HepG2 (cell line): ENCODE results near the gene MTA3. TPM values are rescaled to one million over a fixed set of nuclear protein-coding genes. Genes with fewer than 3 reads are reported as not detected.

ENCODE experiments used
- ATAD3A ChIP-seq: sonication (generic); formaldehyde crosslinking; IDR thresholded peaks from 2 replicates; pipeline ENCODE4 v1.4.0; 2020; ENCODE audit warnings: missing genetic modification reagents
- BRD4 ChIP-seq: sonication (generic); formaldehyde crosslinking; IDR thresholded peaks from 2 replicates; pipeline ENCODE4 v1.4.0; 2020; ENCODE audit warnings: missing genetic modification reagents
- HNRNPH1 ChIP-seq: fragments of 200-400 bp; formaldehyde crosslinking; optimal IDR thresholded peaks from 2 replicates; pipeline ENCODE3; 2017; ENCODE audit warnings: mild to moderate bottlenecking, low read depth, low read length
- HNRNPL ChIP-seq: fragments of 200-400 bp; formaldehyde crosslinking; IDR thresholded peaks from 2 replicates; pipeline ENCODE4 v1.6.1; 2017; ENCODE audit warnings: mild to moderate bottlenecking, low read depth, low read length
- JDP2 ChIP-seq: sonication (generic); formaldehyde crosslinking; IDR thresholded peaks from 2 replicates; pipeline ENCODE4 v1.8.1; 2022; ENCODE audit warnings: missing genetic modification reagents, borderline replicate concordance
- MAFG ChIP-seq: sonication (generic); formaldehyde crosslinking; IDR thresholded peaks from 2 replicates; pipeline ENCODE4 v1.5.1; 2020; ENCODE audit warnings: mild to moderate bottlenecking, missing genetic modification reagents
- NKX3-1 ChIP-seq: sonication (generic); formaldehyde crosslinking; IDR thresholded peaks from 2 replicates; pipeline ENCODE4 v1.5.0; 2020; ENCODE audit warnings: missing genetic modification reagents
- NR1H2 ChIP-seq: sonication (generic); formaldehyde crosslinking; IDR thresholded peaks from 2 replicates; pipeline ENCODE4 v1.8.1; 2022; ENCODE audit warnings: low read depth, missing genetic modification reagents, borderline replicate concordance
- PITX1 ChIP-seq: sonication (generic); formaldehyde crosslinking; IDR thresholded peaks from 2 replicates; pipeline ENCODE4 v1.5.1; 2020; ENCODE audit warnings: mild to moderate bottlenecking, missing genetic modification reagents
- RBAK ChIP-seq: sonication (generic); formaldehyde crosslinking; IDR thresholded peaks from 2 replicates; pipeline ENCODE4 v1.5.1; 2020; ENCODE audit warnings: mild to moderate bottlenecking, missing genetic modification reagents
- RFX3 ChIP-seq: IDR thresholded peaks from 2 replicates; pipeline ENCODE4 v1.6.1; 2016; ENCODE audit warnings: missing biosample characterization, missing genetic modification reagents
- RFX5 ChIP-seq: IDR thresholded peaks from 2 replicates; pipeline ENCODE4 v1.6.1; 2011; ENCODE audit warnings: low read depth, low read length, improper control_type of control experiment
- RXRA ChIP-seq: sonication (generic); formaldehyde crosslinking; IDR thresholded peaks from 2 replicates; pipeline ENCODE4 v1.5.1; 2020; ENCODE audit warnings: missing genetic modification reagents
- SALL1 ChIP-seq: sonication (generic); formaldehyde crosslinking; IDR thresholded peaks from 2 replicates; pipeline ENCODE4 v1.8.0; 2022; ENCODE audit warnings: mild to moderate bottlenecking, missing genetic modification reagents
- SNAPC2 ChIP-seq: sonication (generic); formaldehyde crosslinking; IDR thresholded peaks from 2 replicates; pipeline ENCODE4 v1.8.1; 2022; ENCODE audit warnings: mild to moderate bottlenecking, missing genetic modification reagents
- SOX6 ChIP-seq, 2 experiments: fragments of 450-650 bp in 1 of 2; sonication (generic) in 1 of 2; formaldehyde crosslinking in 1 of 2; IDR thresholded peaks; 2 replicates each; pipeline versions ENCODE4 v1.4.0 to v1.6.1; 2017 to 2020; ENCODE audit warnings: antibody characterized with exemption in 1 of 2, mild to moderate bottlenecking in 1 of 2, missing genetic modification reagents in 1 of 2
- SRF ChIP-seq: IDR thresholded peaks from 2 replicates; pipeline ENCODE4 v1.6.1; 2011; ENCODE audit warnings: mild to moderate bottlenecking, low read depth, low read length, moderate library complexity
- ZC3H4 ChIP-seq: sonication (generic); formaldehyde crosslinking; IDR thresholded peaks from 2 replicates; pipeline ENCODE4 v1.4.0; 2020; ENCODE audit warnings: missing genetic modification reagents, borderline replicate concordance
- ZNF720 ChIP-seq: sonication (generic); formaldehyde crosslinking; IDR thresholded peaks from 2 replicates; pipeline ENCODE4 v1.4.0; 2020; ENCODE audit warnings: missing genetic modification reagents
- ZNF792 ChIP-seq: IDR thresholded peaks from 2 replicates; pipeline ENCODE4 v1.6.1; 2016
- polyA plus RNA-seq, 8 experiments: library from polyadenylated mRNA; depleted of rRNA in 3 of 8; stranded (reverse) in 7 of 8; unstranded in 1 of 8; fragments of >200 nt; fragmentation: Illumina TruSeq in 4 of 8; extraction: Trizol in 4 of 8; gene quantifications; 2 replicates each; pipeline versions ENCODE4 v1.2.1 to v1.2.3, GENCODE V29; 2011 to 2016; ENCODE audit warnings: low read depth in 4 of 8, missing spikeins in 1 of 8, mixed read lengths in 1 of 8; ENCODE audit not compliant: insufficient read depth in 1 of 8
- total RNA-seq, 5 experiments: library from RNA; depleted of rRNA; stranded (reverse); fragments of >200 nt; fragmentation: Illumina TruSeq; extraction: Trizol; gene quantifications; 2 replicates each; pipeline ENCODE4 v1.2.3, GENCODE V29; 2016; ENCODE audit warnings: low read depth in 1 of 5
- TF ChIP-seq, protein P1 (sequence below): conservative IDR thresholded peaks from 2 replicates; pipeline ENCODE4 v1.6.1; 2018; ENCODE audit warnings: missing genetic modification reagents
- TF ChIP-seq, protein P2 (sequence below): sonication (generic); formaldehyde crosslinking; IDR thresholded peaks from 2 replicates; pipeline ENCODE4 v1.8.1; 2022; ENCODE audit warnings: mild to moderate bottlenecking, missing genetic modification reagents
- TF ChIP-seq, protein P3 (sequence below): IDR thresholded peaks from 2 replicates; pipeline ENCODE4 v1.6.1; 2016; ENCODE audit warnings: mild to moderate bottlenecking, missing biosample characterization, missing genetic modification reagents
- TF ChIP-seq, protein P4 (sequence below): fragments of 450-650 bp; IDR thresholded peaks from 2 replicates; pipeline ENCODE4 v1.6.1; 2017; ENCODE audit warnings: mild to moderate bottlenecking
- TF ChIP-seq, protein P5 (sequence below): fragments of 450-650 bp; IDR thresholded peaks from 2 replicates; pipeline ENCODE4 v1.6.1; 2016

Gene MTA3
- total and polyA plus RNA-seq, 2 of the 13 experiments (the other 11 are each of a cell fraction or from before 2014, with no cell fraction given): 48.8 to 77.8 TPM

DNA sequence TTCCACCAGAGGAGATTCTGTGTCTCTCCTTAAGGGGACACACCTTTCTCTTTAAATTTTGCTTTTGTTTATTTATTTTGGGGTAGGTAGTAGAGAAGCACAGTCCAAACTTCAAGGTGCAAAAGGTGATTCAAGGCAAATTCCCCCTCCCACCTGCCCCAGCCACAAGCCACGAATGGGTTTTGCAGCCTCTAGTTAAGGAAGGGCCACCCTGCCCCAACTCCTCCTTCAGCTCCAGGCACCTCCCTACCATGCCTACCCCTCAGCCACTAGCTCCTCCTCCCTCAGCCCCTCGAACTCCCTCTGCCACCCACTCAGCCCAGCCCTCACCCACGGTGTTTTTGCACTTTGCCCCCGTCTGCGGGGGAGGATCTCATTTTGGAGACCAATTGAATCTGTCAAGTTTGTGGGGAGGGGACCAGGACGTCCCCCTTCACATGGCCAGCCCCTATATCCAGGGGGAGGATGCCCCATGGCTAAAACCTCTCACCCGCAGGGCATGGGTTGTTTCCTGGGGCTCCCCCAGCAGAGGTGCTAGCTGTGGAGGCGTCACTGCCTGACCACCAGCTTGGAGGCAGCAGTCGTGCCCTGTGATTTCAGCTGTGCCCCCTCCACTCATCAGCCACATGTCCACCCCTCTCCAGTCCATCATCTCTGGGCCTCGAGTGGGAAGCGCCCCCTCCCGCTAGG lies 219.5 kb downstream of the MTA3 start (continued):
- TF ChIP-seq PITX1 (CRISPR knock-in tag) (no peak), HNRNPL (peak; percentile 80; the same call in 1 of the 2 replicates), ATAD3A (CRISPR knock-in tag) (no peak), ZC3H4 (CRISPR knock-in tag) (no peak), RFX5 (no peak), RBAK (CRISPR knock-in tag) (no peak), HNRNPH1 (no peak), SRF (no peak), ZNF792 (CRISPR knock-in tag) (no peak), JDP2 (CRISPR knock-in tag) (no peak), SNAPC2 (CRISPR knock-in tag) (no peak), SOX6 (IDR thresholded peaks at IDR 0.05) (no peak), SOX6 (CRISPR knock-in tag; IDR thresholded peaks at IDR 0.05) (peak; percentile 70), SALL1 (CRISPR knock-in tag) (no peak; the same call in none of the 2 replicates), ZNF720 (CRISPR knock-in tag) (no peak), RFX3 (CRISPR knock-in tag) (no peak), BRD4 (CRISPR knock-in tag) (no peak), NR1H2 (no peak), NKX3-1 (CRISPR knock-in tag) (no peak), MAFG (CRISPR knock-in tag) (no peak), RXRA (CRISPR knock-in tag) (peak; percentile 54; the same call in 1 of the 2 replicates)
- TF ChIP-seq, protein P1, sequence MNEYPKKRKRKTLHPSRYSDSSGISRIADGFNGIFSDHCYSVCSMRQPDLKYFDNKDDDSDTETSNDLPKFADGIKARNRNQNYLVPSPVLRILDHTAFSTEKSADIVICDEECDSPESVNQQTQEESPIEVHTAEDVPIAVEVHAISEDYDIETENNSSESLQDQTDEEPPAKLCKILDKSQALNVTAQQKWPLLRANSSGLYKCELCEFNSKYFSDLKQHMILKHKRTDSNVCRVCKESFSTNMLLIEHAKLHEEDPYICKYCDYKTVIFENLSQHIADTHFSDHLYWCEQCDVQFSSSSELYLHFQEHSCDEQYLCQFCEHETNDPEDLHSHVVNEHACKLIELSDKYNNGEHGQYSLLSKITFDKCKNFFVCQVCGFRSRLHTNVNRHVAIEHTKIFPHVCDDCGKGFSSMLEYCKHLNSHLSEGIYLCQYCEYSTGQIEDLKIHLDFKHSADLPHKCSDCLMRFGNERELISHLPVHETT: no peak
- TF ChIP-seq, protein P2, sequence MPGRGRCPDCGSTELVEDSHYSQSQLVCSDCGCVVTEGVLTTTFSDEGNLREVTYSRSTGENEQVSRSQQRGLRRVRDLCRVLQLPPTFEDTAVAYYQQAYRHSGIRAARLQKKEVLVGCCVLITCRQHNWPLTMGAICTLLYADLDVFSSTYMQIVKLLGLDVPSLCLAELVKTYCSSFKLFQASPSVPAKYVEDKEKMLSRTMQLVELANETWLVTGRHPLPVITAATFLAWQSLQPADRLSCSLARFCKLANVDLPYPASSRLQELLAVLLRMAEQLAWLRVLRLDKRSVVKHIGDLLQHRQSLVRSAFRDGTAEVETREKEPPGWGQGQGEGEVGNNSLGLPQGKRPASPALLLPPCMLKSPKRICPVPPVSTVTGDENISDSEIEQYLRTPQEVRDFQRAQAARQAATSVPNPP (CRISPR knock-in tag): no peak
- TF ChIP-seq, protein P3, sequence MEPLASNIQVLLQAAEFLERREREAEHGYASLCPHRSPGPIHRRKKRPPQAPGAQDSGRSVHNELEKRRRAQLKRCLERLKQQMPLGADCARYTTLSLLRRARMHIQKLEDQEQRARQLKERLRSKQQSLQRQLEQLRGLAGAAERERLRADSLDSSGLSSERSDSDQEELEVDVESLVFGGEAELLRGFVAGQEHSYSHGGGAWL: no peak
- TF ChIP-seq, protein P4, sequence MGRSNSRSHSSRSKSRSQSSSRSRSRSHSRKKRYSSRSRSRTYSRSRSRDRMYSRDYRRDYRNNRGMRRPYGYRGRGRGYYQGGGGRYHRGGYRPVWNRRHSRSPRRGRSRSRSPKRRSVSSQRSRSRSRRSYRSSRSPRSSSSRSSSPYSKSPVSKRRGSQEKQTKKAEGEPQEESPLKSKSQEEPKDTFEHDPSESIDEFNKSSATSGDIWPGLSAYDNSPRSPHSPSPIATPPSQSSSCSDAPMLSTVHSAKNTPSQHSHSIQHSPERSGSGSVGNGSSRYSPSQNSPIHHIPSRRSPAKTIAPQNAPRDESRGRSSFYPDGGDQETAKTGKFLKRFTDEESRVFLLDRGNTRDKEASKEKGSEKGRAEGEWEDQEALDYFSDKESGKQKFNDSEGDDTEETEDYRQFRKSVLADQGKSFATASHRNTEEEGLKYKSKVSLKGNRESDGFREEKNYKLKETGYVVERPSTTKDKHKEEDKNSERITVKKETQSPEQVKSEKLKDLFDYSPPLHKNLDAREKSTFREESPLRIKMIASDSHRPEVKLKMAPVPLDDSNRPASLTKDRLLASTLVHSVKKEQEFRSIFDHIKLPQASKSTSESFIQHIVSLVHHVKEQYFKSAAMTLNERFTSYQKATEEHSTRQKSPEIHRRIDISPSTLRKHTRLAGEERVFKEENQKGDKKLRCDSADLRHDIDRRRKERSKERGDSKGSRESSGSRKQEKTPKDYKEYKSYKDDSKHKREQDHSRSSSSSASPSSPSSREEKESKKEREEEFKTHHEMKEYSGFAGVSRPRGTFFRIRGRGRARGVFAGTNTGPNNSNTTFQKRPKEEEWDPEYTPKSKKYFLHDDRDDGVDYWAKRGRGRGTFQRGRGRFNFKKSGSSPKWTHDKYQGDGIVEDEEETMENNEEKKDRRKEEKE: no peak
- TF ChIP-seq, protein P5, sequence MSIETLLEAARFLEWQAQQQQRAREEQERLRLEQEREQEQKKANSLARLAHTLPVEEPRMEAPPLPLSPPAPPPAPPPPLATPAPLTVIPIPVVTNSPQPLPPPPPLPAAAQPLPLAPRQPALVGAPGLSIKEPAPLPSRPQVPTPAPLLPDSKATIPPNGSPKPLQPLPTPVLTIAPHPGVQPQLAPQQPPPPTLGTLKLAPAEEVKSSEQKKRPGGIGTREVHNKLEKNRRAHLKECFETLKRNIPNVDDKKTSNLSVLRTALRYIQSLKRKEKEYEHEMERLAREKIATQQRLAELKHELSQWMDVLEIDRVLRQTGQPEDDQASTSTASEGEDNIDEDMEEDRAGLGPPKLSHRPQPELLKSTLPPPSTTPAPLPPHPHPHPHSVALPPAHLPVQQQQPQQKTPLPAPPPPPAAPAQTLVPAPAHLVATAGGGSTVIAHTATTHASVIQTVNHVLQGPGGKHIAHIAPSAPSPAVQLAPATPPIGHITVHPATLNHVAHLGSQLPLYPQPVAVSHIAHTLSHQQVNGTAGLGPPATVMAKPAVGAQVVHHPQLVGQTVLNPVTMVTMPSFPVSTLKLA: no peak
